HG03175 (cell line): ENCODE measurements around the gene SERPINC1.
"Not testable (repeated sequence)": the region's sequence is repeated elsewhere in the genome, so short reads cannot be mapped to it uniquely, and the experiment has no call there.

Experiments used
- ATAC-seq: cut with Tn5 transposase; IDR thresholded peaks from one replicate; pipeline ENCODE4 v1.9.1; 2021; ENCODE audit warnings: mild to moderate bottlenecking, moderate library complexity; ENCODE audit not compliant: unreplicated experiment

SERPINC1 gene

GRCh38 chr1:173893611-173894010, 23.5 kb downstream of the SERPINC1 start:
- ATAC-seq: no peak

GRCh38 chr1:173889885-173890284, 27.2 kb downstream of the SERPINC1 start:
- no peak for ATAC-seq

DNA sequence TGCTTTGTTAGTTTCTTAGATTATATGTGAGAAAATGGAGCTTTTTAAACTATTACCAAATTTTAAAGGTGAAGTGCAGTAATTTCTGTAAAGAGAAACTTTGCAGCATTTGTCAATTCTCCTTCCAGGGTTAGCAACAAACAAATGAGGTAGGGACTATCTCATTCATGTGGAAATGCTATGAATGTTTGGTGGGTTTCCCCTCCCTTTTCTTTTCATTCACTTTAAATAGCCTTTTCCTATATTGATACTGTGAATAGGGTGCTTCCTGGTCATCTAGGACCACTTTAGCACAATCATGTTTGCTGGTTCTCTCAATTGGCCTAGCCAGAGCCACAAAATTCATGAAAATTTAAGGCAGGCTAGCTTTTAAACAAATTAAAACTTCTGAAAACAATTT, 28.4 kb downstream of the SERPINC1 start:
- ATAC-seq: no peak

DNA sequence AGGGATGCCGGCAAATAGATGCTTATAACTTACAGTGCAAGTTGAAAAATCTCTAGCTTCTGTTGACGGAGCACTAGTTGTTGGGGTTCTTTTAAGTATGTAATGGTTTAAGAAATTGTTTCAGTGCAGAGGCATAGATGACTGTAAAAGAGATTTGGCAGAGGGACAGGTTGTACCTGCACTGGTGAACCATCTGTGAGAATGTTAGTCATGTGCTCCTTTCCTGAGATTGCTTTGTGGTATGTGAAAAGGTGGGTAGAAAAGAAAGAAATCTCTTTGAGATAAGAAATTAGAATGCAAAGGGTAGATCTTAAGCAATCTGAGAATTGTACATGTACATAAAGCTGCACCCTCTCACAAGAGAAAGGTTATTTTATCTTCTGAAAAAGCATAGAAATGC, 29.5 kb downstream of the SERPINC1 start:
- ATAC-seq: no peak

GRCh38 chr1:173886746-173887611, 30.1 kb downstream of the SERPINC1 start:
- ATAC-seq: no peak

- no peak for ATAC-seq
Observed at GRCh38 chr1:173884701-173885100, 32.4 kb downstream of the SERPINC1 start.

GRCh38 chr1:173881117-173881516, 36.0 kb downstream of the SERPINC1 start:
- ATAC-seq: not testable (repeated sequence)

GRCh38 chr1:173878251-173878650, 38.9 kb downstream of the SERPINC1 start:
- no peak for ATAC-seq

DNA sequence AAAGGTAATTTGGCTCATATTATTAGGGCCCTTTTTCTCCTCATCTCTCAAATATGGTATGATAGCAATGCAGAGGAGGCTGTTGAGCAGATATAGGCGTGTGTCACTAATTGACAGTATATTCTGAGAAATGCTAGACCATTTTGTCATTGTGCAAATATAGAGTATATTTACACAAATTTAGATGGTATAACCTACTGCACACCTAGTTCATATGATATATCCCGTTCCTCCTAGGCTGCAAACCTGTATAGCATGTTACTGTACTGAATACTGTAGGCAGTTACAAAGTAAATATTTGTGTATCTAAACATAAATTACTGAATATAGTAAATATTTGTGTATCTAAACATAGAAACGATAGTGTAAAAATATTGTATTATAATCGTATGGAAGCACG, 40.4 kb downstream of the SERPINC1 start:
- no peak for ATAC-seq

- ATAC-seq: no peak
Observed at GRCh38 chr1:173871500-173871899, 45.6 kb downstream of the SERPINC1 start.

DNA sequence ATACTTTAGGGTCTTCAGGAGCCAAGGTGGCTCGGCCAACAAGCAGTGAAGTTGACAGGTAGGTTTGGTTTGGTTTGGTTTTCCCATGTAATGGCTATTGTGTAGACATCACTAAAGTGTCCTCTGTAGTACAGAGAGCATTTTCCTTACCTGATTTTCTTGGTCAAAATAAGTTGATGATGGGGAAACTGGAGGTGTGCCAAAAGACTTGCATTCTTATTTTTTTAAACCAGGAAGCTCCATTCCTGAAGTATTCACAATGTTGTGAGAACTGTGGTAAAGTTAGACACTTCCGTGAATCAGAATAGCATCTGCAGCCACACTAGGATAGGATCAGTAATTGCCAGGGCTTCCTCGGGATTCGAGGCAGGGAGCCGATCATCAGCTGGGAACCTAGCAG, 46.0 kb downstream of the SERPINC1 start:
- no peak for ATAC-seq

- peak; percentile 26 for ATAC-seq
Observed at GRCh38 chr1:173870252-173871075, 46.7 kb downstream of the SERPINC1 start.

GRCh38 chr1:173869021-173869359, 48.1 kb downstream of the SERPINC1 start:
- no peak for ATAC-seq

DNA sequence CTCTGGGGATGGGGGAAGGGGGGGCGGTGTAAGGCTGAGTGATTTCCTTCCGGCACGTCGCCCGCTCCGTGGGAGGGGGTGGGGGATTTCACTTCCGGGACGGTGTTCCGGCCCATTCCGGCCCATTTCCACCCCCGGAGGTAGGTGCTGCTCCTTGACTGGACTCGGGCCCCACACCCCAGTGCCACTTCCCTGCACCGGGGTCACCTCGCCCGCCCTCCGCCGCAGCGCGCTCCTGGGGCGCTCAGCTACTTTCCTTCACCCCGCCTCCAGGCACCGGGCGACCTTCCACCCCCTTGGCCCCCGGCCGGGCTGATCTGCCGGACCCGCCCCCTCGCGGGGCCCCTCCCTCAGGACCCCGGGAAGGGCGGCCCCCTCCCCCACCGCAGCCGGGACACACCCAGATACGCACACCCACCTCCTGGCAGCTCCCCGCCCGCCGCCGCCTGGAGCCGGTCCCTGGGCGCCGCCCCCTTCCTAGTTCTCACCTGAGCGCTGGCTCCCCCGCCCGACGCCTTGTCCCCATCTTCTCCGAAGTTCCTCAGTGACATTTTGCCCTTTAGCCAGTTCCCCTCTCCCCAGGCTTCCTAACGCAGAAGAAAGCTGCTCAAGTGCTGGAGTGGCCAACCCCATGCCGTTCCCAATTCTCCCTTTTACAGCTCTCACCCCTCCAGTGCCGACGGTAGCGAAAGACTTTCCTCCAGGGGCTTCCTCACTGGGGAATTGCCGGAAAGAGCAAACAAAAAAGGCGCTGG, 48.7 kb downstream of the SERPINC1 start, which contains the start of gene ZBTB37:
TSS of gene ZBTB37 (plus strand) at position 115 of the 755 bp plus-strand sequence. CDS start 1,846 bp downstream, outside the sequence.
- peak; percentile 62 for ATAC-seq

DNA sequence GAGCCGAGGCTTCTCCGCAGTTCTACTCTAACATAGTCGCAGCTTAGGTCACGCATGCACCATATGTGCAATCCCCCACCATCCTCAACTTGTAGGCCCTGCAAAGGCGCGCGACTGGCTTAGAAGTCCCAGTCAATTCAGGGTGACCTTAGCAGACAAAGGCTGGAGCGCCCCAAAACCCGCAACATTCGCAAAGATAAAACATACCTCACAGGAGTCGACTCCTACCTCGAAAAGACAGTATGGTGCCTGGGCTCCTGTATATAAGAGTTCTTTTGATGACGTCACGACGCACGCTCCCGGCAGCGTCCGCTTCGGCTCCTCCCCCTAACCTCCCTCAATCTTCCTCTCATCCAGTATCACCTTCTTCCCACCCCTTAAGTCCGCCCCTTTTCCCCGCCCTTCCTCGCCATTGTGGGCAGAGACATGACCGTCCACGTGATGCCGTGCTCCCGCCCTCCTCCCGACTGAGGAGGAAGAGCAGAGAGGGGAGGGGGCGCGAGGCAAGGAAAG, 49.3 kb downstream of the SERPINC1 start, which contains the start of gene GAS5:
TSS of gene GAS5 (minus strand) at position 237 of the 513 bp plus-strand sequence.
- peak; percentile 74 for ATAC-seq

GRCh38 chr1:173867141-173867752, 49.9 kb downstream of the SERPINC1 start:
- ATAC-seq: no peak

DNA sequence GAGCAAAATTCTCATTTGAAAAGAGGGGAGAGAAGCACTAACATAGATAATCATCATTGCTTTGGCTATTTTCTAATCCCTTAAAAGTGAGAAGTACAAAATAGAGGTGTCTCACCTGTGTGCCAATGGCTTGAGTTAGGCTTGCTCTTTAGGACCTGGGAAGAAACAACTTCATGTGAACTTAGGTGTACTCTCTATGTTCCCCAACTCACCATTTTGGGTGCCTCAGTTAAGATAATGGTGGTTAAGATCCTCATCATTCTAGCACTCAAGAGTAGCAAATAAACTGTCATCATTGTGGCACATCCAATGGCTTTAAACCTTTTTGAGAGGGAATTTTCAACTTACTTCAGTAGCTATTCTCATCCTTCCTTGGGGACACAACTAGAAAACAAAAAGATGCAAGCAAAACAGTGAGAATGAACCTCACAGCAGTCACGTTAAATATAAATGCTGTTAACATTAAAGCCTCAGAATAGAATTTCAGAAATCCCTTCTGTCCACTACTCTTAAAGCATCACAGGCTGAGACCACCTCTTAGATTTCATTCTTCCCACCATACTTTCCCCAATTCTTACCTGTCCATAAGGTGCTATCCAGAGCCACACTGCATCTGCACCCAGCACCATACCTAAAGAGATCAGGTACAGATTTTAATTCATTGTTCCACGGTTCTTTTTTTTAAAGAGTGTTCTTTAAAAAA, 50.6 kb downstream of the SERPINC1 start:
- ATAC-seq: no peak

DNA sequence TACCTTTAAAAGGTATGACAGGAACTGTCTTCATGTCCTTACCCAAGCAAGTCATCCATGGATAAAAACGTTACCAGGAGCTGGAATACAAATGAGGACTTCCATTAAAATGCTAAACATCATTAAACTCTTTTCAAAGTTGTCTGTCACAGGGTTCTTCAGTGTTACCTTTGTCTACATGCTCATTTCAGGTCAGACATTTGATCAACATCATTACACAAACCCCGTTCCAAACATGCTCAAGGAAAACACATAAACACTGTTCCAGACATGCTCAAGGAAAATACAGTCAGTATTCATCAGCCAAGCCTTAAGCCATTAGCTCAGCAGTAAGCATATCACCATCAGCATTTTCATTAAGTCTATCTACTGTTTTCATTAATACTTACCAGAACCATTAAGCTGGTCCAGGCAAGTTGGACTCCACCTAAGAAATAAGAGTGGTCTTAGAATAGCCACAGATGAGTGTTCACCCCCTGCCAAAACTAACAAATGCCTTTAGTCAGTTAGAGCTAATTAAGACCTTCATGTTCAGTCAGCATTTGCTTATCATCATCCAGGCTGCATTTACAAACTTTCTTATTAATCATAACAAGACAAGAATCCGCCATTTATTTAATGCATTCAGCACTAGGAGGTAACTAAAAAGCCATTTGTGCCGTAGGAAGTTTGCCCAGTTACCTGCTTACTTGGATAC, 51.5 kb downstream of the SERPINC1 start:
- no peak for ATAC-seq

DNA sequence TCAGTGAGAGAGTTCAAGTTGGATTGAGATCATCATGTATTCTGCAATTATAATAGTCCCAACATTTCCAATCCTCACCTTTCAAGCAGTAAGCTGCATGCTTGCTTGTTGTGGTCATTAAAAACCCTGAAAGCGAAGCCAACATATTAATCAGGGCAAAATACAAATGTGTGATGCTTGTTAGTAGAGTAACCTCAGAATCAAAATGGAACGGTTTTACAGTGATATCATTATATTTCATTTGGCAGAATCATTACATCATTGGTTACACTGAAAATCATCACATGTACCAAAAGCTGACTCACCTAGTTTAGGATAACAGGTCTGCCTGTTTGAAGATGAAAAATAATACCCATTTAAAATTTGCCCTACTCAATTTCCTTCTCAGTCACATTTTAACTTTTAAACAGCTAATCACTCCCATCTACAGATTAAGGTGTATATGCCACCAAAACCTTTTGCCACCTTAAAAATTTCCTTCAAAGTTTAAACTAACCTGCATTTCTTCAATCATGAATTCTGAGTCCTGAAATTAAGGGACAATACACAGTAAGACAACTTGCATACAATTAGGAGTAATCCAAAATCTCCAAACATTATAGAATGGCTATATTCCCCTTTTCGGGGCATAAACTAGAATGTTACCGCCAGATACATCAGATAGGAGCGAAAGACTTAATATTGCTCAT, 52.8 kb downstream of the SERPINC1 start:
- no peak for ATAC-seq
